ENCODE data around the gene PCGF3.

DNA sequence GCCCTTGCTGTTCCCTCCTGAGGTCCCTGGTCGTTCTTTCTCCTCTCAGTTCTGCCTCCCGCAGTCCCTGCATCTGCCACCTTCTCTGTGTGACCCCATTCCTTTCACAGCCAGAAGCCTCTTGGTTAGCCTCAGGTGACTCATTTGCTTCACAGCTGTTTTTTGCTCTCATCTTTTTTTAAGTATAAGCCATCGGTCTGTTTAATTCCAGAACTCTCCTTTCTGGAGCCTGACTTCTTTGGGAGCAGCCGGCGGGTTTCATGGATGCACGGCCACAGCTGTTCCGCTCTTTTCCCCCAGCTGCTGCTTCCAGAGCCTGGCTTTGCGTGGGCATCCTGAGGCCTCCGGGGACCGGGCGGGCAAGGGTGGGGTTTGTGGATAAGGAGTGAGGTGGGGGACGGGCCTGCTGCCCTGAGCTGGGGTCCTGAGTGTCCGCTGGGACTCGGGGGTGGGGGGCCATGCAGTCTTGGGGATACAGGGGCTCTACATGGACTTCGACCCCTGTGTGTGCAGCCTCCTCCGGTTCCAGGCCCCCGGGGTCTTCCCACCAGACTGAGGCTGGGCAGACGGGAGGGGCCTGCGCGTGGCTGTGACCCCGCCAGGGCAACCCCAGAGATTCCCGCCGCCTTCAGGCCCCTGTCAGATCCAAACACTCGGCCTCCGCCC lies 46.7 kb downstream of the PCGF3 start:
- TF ChIP-seq CTCF (IDR thresholded peaks at IDR 0.05; ENCODE audit: low read depth, low read length) (no peak), EZH2phosphoT487 (IDR thresholded peaks at IDR 0.05; ENCODE audit: low read depth) (no peak)

All from OCI-LY3 (cell line).